Motor neuron (in vitro differentiated cells): ENCODE measurements around the gene COPS4. TPM values are rescaled to one million over a fixed set of nuclear protein-coding genes. Genes with fewer than 3 reads are reported as not detected.
A peak's percentile ranks its signal among the peaks of the same experiment; 100 is the strongest.
"Not testable (repeated sequence)": the region's sequence is repeated elsewhere in the genome, so short reads cannot be mapped to it uniquely, and the experiment has no call there.

Experiments
- ATAC-seq, 8 experiments: fragments of 200-7000 bp; cut with Tn5 transposase; replicated peaks in 6 of 8; 2 replicates each; pipeline ENCODE4 v1.8.0; 2021; ENCODE audit warnings: mild to moderate bottlenecking in 8 of 8, moderate library complexity in 8 of 8
- H3K27ac ChIP-seq, 2 donors: fragments of 250-450 bp; sonication (Bioruptor Pico); 2 replicates each; pipeline ENCODE4 v1.9.0; 2021; ENCODE audit warnings: antibody characterized with exemption in 2 of 2, mild to moderate bottlenecking in 2 of 2, moderate library complexity in 1 of 2
- H3K4me1 ChIP-seq, 2 donors: fragments of 250-450 bp; sonication (Bioruptor Pico); replicated peaks in 1 of 2; 2 replicates each; pipeline ENCODE4 v1.6.1; 2021; ENCODE audit warnings: antibody characterized with exemption in 2 of 2, mild to moderate bottlenecking in 2 of 2, moderate library complexity in 1 of 2
- H3K4me3 ChIP-seq, 5 donors: fragments of 250-450 bp; sonication (Bioruptor Pico); 2 replicates each; pipeline ENCODE4 v1.9.0; 2021; ENCODE audit warnings: antibody characterized with exemption in 5 of 5, mild to moderate bottlenecking in 5 of 5, moderate library complexity in 4 of 5
- WGBS, 10 experiments: fragments of 450-650 bp; shearing (Covaris generic); methylation state at CpG; one replicate each; pipeline ENCODE4 v1.0.0; 2022; 5-methylcytosine and 5-hydroxymethylcytosine counted together
- in situ Hi-C, 9 experiments: fragments of 400-800 bp; cut with MboI; loops; one replicate each; pipeline ENCODE4 v1.15.0; 2021; ENCODE audit warnings: low sequenced_read_pairs in 9 of 9, low pct_unique_long_range_greater_than_20kb in 2 of 9; ENCODE audit not compliant: unreplicated experiment in 9 of 9
- total RNA-seq, 8 experiments: library from RNA; unstranded; fragments of 300-600 nt; gene quantifications; 2 replicates each; pipeline versions ENCODE4 v1.2.3 to v1.2.4, GENCODE V29; 2022

COPS4 gene
- total RNA-seq, 8 experiments from 2014 or later: 41.4 to 121 (median 67.1) TPM

- no peak for ATAC-seq
- WGBS, 10 experiments: 33 to 89% (median 72%) methylated on average over 1 to 5 of the region's 5 CpGs; no CpG with 5 or more reads in 4 of the 10 experiments
- H3K4me3 ChIP-seq: peak overlapping the region in 1 of 5 donors; percentile 80
- peaks cover 9% of the 10 kb centered on the region in 2 donors for H3K4me1 ChIP-seq
- H3K27ac ChIP-seq: no peak overlapping the region
- in situ Hi-C loops: no loop called here
Observed at GRCh38 chr4:83036991-83037665, 2.1 kb downstream of the COPS4 start.

GRCh38 chr4:83040269-83040668, 5.3 kb downstream of the COPS4 start:
- Histone ChIP-seq H3K4me3 (no peak overlapping the region), H3K4me1 (peaks cover 9% of the 10 kb centered on the region in 2 donors), H3K27ac (no peak overlapping the region)
- ATAC-seq: no peak
- in situ Hi-C loops: no loop called here
- 88 to 100% (median 94%) methylated on average over 1 to 3 of the region's 3 CpGs; no CpG with 5 or more reads in 1 of the 10 experiments for WGBS, 10 experiments

- ATAC-seq, H3K27ac ChIP-seq, H3K4me1 ChIP-seq, in situ Hi-C loops, H3K4me3 ChIP-seq: not testable (repeated sequence)
- 95 to 100% (median 100%) methylated on average over 1 to 2 of the region's 2 CpGs; no CpG with 5 or more reads in 2 of the 10 experiments for WGBS, 10 experiments
Observed at GRCh38 chr4:83043157-83043556, 8.2 kb downstream of the COPS4 start.

- H3K27ac ChIP-seq: no peak overlapping the region
- in situ Hi-C loops: no loop called here
- H3K4me3 ChIP-seq: no peak overlapping the region
- no peaks in the 10 kb centered on the region for H3K4me1 ChIP-seq
- WGBS, 10 experiments: 4 to 100% (median 95%) methylated on average over 3 to 13 of the region's 14 CpGs; no CpG with 5 or more reads in 1 of the 10 experiments
- ATAC-seq: peak in 3 of 8 experiments; percentile 91 to 97 (median 94)
Observed at GRCh38 chr4:83043801-83044407, 8.9 kb downstream of the COPS4 start.

GRCh38 chr4:83046693-83047473, 11.9 kb downstream of the COPS4 start:
- in situ Hi-C loops: no loop called here

GRCh38 chr4:83048781-83049180, 13.8 kb downstream of the COPS4 start:
- H3K4me3 ChIP-seq, H3K4me1 ChIP-seq, H3K27ac ChIP-seq, ATAC-seq, in situ Hi-C loops: not testable (repeated sequence)
- WGBS, 10 experiments: 80 to 100% (median 95%) methylated on average over 1 to 8 of the region's 8 CpGs; no CpG with 5 or more reads in 2 of the 10 experiments

More at GRCh38 chr4:83046693-83047473, 11.9 kb downstream of the COPS4 start:
- ATAC-seq: no peak
- Histone ChIP-seq H3K4me1 (no peaks in the 10 kb centered on the region), H3K27ac (no peak overlapping the region), H3K4me3 (no peak overlapping the region)
- WGBS, 10 experiments: 79 to 100% (median 95%) methylated on average over 2 to 8 of the region's 8 CpGs

- in situ Hi-C loops: no loop called here
- peak in 1 of 8 experiments; percentile 36 for ATAC-seq
- H3K27ac ChIP-seq: no peak overlapping the region
- no peak overlapping the region for H3K4me3 ChIP-seq
- H3K4me1 ChIP-seq: no peaks in the 10 kb centered on the region
Observed at GRCh38 chr4:83054928-83055327, 19.9 kb downstream of the COPS4 start.

GRCh38 chr4:83062739-83063138, 27.8 kb downstream of the COPS4 start:
- WGBS, 10 experiments: 22 to 86% (median 59%) methylated on average over 1 to 4 of the region's 4 CpGs; no CpG with 5 or more reads in 4 of the 10 experiments
- Histone ChIP-seq H3K4me3 (no peak overlapping the region), H3K4me1 (no peaks in the 10 kb centered on the region), H3K27ac (no peak overlapping the region)
- ATAC-seq: peak in 4 of 8 experiments; percentile 26 to 72 (median 66)
- in situ Hi-C loops: no loop called here

- ATAC-seq: no peak
- no peaks in the 10 kb centered on the region for H3K4me1 ChIP-seq
- no peak overlapping the region for H3K4me3 ChIP-seq
- 78 to 100% (median 95%) methylated on average over 1 of the region's 1 CpG; no CpG with 5 or more reads in 2 of the 10 experiments for WGBS, 10 experiments
- H3K27ac ChIP-seq: no peak overlapping the region
- in situ Hi-C loops: no loop called here
Observed at GRCh38 chr4:83065266-83065665, 30.3 kb downstream of the COPS4 start.

- Histone ChIP-seq H3K27ac (no peak overlapping the region), H3K4me3 (no peak overlapping the region), H3K4me1 (no peaks in the 10 kb centered on the region)
- WGBS, 10 experiments: 82 to 100% (median 95%) methylated on average over 3 to 9 of the region's 10 CpGs
- ATAC-seq: no peak
- in situ Hi-C loops: no loop called here
Observed at GRCh38 chr4:83067058-83067639, 32.2 kb downstream of the COPS4 start.

GRCh38 chr4:83071116-83071515, 36.1 kb downstream of the COPS4 start:
- H3K4me3 ChIP-seq: no peak overlapping the region
- in situ Hi-C loops: loop anchor here in 1 of 9 experiments (10.0 kb wide), 1 partner anchor 184 kb away; no protein-coding TSS in a partner anchor
- WGBS, 10 experiments: 83 to 100% (median 100%) methylated on average over 1 of the region's 1 CpG; no CpG with 5 or more reads in 5 of the 10 experiments
- ATAC-seq: peak in 3 of 8 experiments; percentile 12 to 73 (median 20)
- peaks cover 0 to 2% of the 10 kb centered on the region in 2 donors for H3K4me1 ChIP-seq
- H3K27ac ChIP-seq: no peak overlapping the region

- no peak overlapping the region for H3K4me3 ChIP-seq
- H3K4me1 ChIP-seq: peaks cover 0 to 2% of the 10 kb centered on the region in 2 donors
- H3K27ac ChIP-seq: no peak overlapping the region
- ATAC-seq: peak in 3 of 8 experiments; percentile 57 to 68 (median 62)
- 0 to 100% (median 76%) methylated on average over 2 to 10 of the region's 10 CpGs for WGBS, 10 experiments
- in situ Hi-C loops: loop anchor here in 1 of 9 experiments (10.0 kb wide), 1 partner anchor 181 kb away; no protein-coding TSS in a partner anchor
Observed at GRCh38 chr4:83074086-83074704, 39.2 kb downstream of the COPS4 start.
